ENCODE results near the gene IL20. TPM values are rescaled to one million over a fixed set of nuclear protein-coding genes. Genes with fewer than 3 reads are reported as not detected.

IL20 gene
- total RNA-seq, 1 donor from 2014 or later = 0.53 TPM

- no peak for FAIRE-seq
Observed at GRCh38 chr1:206832352-206832880, 33.0 kb upstream of the IL20 start.

GRCh38 chr1:206833106-206833680, 32.2 kb upstream of the IL20 start:
- TF ChIP-seq CTCF (IDR thresholded peaks at IDR 0.05; ENCODE audit: insufficient read depth, low read length, severe bottlenecking) = no peak
- DNase-seq (ENCODE audit: low read depth) (no peak), FAIRE-seq (no peak)
- H3K36me3 ChIP-seq (ENCODE audit: control insufficient read depth, insufficient read depth, low read length) = no peaks in the 10 kb centered on the region
- H3K4me3 ChIP-seq (ENCODE audit: low read depth, low read length) = no peak overlapping the region
- peaks cover 5% of the 10 kb centered on the region for H3K27me3 ChIP-seq (ENCODE audit: control insufficient read depth, insufficient read depth, low read length)

More at GRCh38 chr1:206832352-206832880, 33.0 kb upstream of the IL20 start:
- Histone ChIP-seq H3K4me3 (ENCODE audit: low read depth, low read length) (no peak overlapping the region), H3K36me3 (ENCODE audit: control insufficient read depth, insufficient read depth, low read length) (no peaks in the 10 kb centered on the region), H3K27me3 (ENCODE audit: control insufficient read depth, insufficient read depth, low read length) (peaks cover 5% of the 10 kb centered on the region)
- TF ChIP-seq CTCF (IDR thresholded peaks at IDR 0.05; ENCODE audit: insufficient read depth, low read length, severe bottlenecking) = no peak
- no peak for DNase-seq (ENCODE audit: low read depth)

- FAIRE-seq = no peak
Observed at GRCh38 chr1:206833801-206834200, 31.6 kb upstream of the IL20 start.

GRCh38 chr1:206834217-206834616, 31.2 kb upstream of the IL20 start:
- H3K4me3 ChIP-seq (ENCODE audit: low read depth, low read length) = no peak overlapping the region
- H3K36me3 ChIP-seq (ENCODE audit: control insufficient read depth, insufficient read depth, low read length) = no peaks in the 10 kb centered on the region
- no peak for TF ChIP-seq CTCF (IDR thresholded peaks at IDR 0.05; ENCODE audit: insufficient read depth, low read length, severe bottlenecking)
- FAIRE-seq (no peak), DNase-seq (ENCODE audit: low read depth) (no peak)
- H3K27me3 ChIP-seq (ENCODE audit: control insufficient read depth, insufficient read depth, low read length) = peaks cover 5% of the 10 kb centered on the region

More at GRCh38 chr1:206833801-206834200, 31.6 kb upstream of the IL20 start:
- peak; percentile 26 for DNase-seq (ENCODE audit: low read depth)
- H3K27me3 ChIP-seq (ENCODE audit: control insufficient read depth, insufficient read depth, low read length) = peaks cover 5% of the 10 kb centered on the region
- no peak overlapping the region for H3K4me3 ChIP-seq (ENCODE audit: low read depth, low read length)
- no peaks in the 10 kb centered on the region for H3K36me3 ChIP-seq (ENCODE audit: control insufficient read depth, insufficient read depth, low read length)
- no peak for TF ChIP-seq CTCF (IDR thresholded peaks at IDR 0.05; ENCODE audit: insufficient read depth, low read length, severe bottlenecking)

GRCh38 chr1:206834711-206835110, 30.7 kb upstream of the IL20 start:
- Histone ChIP-seq H3K4me3 (ENCODE audit: low read depth, low read length) (no peak overlapping the region), H3K36me3 (ENCODE audit: control insufficient read depth, insufficient read depth, low read length) (no peaks in the 10 kb centered on the region), H3K27me3 (ENCODE audit: control insufficient read depth, insufficient read depth, low read length) (peaks cover 5% of the 10 kb centered on the region)
- FAIRE-seq (no peak), DNase-seq (ENCODE audit: low read depth) (peak; percentile 44)
- no peak for TF ChIP-seq CTCF (IDR thresholded peaks at IDR 0.05; ENCODE audit: insufficient read depth, low read length, severe bottlenecking)

GRCh38 chr1:206835186-206835585, 30.2 kb upstream of the IL20 start:
- FAIRE-seq (no peak), DNase-seq (ENCODE audit: low read depth) (no peak)
- Histone ChIP-seq H3K36me3 (ENCODE audit: control insufficient read depth, insufficient read depth, low read length) (no peaks in the 10 kb centered on the region), H3K4me3 (ENCODE audit: low read depth, low read length) (no peak overlapping the region), H3K27me3 (ENCODE audit: control insufficient read depth, insufficient read depth, low read length) (peaks cover 5% of the 10 kb centered on the region)
- no peak for TF ChIP-seq CTCF (IDR thresholded peaks at IDR 0.05; ENCODE audit: insufficient read depth, low read length, severe bottlenecking)
